ENCODE data around the gene NBPF12.
"Not testable (repeated sequence)": the region's sequence is repeated elsewhere in the genome, so short reads cannot be mapped to it uniquely, and the experiment has no call there.

Gene NBPF12

GRCh38 chr1:146938242-146938902, at the start of gene NBPF12:
NBPF12 (plus strand) TSS chr1:146938324; CDS start chr1:146960144, 21,820 bp downstream.
- not testable (repeated sequence) for FAIRE-seq

- not testable (repeated sequence) for FAIRE-seq
These were observed 46.8 kb upstream of the NBPF12 start for GRCh38 chr1:146891355-146891754.

- FAIRE-seq: not testable (repeated sequence)
These were observed 45.8 kb upstream of the NBPF12 start for GRCh38 chr1:146892331-146892730.

GRCh38 chr1:146907565-146908261, 30.4 kb upstream of the NBPF12 start:
- not testable (repeated sequence) for FAIRE-seq

GRCh38 chr1:146912975-146913374, 25.1 kb upstream of the NBPF12 start:
- FAIRE-seq: not testable (repeated sequence)

- FAIRE-seq: not testable (repeated sequence)
These were observed 17.3 kb upstream of the NBPF12 start for GRCh38 chr1:146920811-146921210.

- not testable (repeated sequence) for FAIRE-seq
These were observed 15.5 kb upstream of the NBPF12 start for GRCh38 chr1:146922614-146923013.

GRCh38 chr1:146924106-146924505, 14.0 kb upstream of the NBPF12 start:
- FAIRE-seq: not testable (repeated sequence)

- FAIRE-seq: not testable (repeated sequence)
These were observed 11.7 kb upstream of the NBPF12 start for GRCh38 chr1:146926413-146926812.

- FAIRE-seq: not testable (repeated sequence)
These were observed 7.9 kb upstream of the NBPF12 start for GRCh38 chr1:146930225-146930624.

GRCh38 chr1:146934390-146935223, 3.5 kb upstream of the NBPF12 start:
- FAIRE-seq: not testable (repeated sequence)

GRCh38 chr1:146937462-146937861, 662 bp upstream of the NBPF12 start:
- not testable (repeated sequence) for FAIRE-seq

- not testable (repeated sequence) for FAIRE-seq
These were observed 1.0 kb downstream of the NBPF12 start for GRCh38 chr1:146938927-146939786.

- not testable (repeated sequence) for FAIRE-seq
These were observed 2.2 kb downstream of the NBPF12 start for GRCh38 chr1:146940293-146940692.

GRCh38 chr1:146943342-146943886, 5.3 kb downstream of the NBPF12 start:
- not testable (repeated sequence) for FAIRE-seq

- not testable (repeated sequence) for FAIRE-seq
These were observed 10.0 kb downstream of the NBPF12 start for GRCh38 chr1:146948127-146948526.

- not testable (repeated sequence) for FAIRE-seq
These were observed 26.2 kb downstream of the NBPF12 start for GRCh38 chr1:146964340-146964739.

GRCh38 chr1:146966351-146966750, 28.2 kb downstream of the NBPF12 start:
- not testable (repeated sequence) for FAIRE-seq

- FAIRE-seq: not testable (repeated sequence)
These were observed 32.5 kb downstream of the NBPF12 start for GRCh38 chr1:146970656-146971055.

GRCh38 chr1:146972681-146973080, 34.6 kb downstream of the NBPF12 start:
- not testable (repeated sequence) for FAIRE-seq

GRCh38 chr1:146985855-146986254, 47.7 kb downstream of the NBPF12 start:
- FAIRE-seq: not testable (repeated sequence)

GRCh38 chr1:146986450-146986849, 48.3 kb downstream of the NBPF12 start:
- not testable (repeated sequence) for FAIRE-seq

Measured in A204.1 (cell line).